Measurements from ENCODE around the gene SLC6A11.

The SLC6A11 gene

DNA sequence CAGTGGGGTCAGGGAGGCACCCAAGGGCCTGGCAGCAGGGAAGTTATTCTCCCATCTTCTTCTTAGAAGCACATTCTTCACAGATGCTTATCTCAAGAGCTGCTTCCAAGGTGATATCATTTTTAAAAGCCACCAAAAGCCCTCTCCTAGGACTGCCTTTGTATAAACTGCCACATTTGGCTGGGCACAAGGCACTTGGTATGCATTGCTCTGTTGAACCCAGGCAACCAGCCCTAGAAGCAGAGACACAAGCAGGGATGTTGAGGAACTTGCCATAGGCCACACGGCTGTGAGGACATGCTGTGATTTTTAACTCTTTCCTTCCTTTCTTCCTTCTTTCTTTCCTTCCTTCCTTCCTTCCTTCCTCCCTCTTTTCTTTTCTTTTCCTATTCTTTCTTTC, 169.2 kb downstream of the SLC6A11 start:
- DNase-seq = no peak

DNA sequence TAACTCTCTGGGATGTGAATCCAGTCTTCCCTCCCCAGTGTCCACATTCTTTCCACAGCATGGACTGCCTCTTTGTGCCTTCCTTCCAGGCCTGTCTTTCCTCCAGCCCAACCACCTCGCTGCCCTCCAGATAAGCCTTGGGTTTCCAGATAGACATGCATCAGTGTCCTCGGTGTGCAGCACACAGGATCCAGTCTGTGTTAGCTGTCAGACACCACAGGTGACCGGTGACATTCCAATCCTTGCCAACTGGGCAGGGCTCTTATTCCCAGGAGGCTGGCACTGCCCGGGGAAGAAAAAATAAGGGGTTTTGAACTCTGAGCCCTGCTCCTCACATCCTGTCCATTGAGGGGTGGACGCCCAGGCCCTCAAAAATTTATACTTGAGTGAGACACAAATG, 170.6 kb downstream of the SLC6A11 start:
- DNase-seq = no peak

DNA sequence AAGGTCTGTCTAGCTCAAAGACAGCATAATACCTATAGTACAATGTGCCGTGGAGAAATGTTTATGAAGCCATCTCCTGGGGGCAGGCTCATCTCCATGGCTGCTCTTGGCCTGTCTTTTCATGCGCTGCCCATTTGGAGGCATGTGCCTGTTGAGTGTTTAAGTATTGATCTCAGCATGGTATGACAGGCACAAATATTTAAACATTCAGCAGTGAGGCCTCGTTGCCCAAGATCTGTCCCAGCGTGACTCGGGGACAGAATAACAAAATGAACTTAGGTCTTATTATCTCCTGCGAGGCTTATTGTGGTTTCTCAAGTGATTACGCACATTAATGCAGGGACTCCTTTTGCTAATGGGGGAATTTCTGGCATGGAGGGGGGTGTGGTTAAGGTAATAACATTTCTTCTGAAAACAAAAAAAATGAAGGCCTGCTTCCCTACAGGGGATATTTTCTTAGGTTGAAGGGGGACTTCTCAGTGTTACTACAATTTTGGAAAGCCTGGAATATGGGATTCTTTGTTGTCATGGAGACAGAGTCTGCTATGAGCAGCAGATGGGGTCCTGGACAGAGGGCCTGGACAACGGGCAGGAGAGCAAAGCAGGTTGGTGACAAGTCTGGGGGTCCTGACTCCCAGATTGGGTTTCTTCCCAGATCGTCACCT, 172.1 kb downstream of the SLC6A11 start:
- DNase-seq = no peak

- DNase-seq = no peak
Measured at GRCh38 chr3:10988991-10989484, 173.0 kb downstream of the SLC6A11 start.

Measured in 8988T (cell line).